ENCODE data around the gene CCR3.

Gene CCR3

DNA sequence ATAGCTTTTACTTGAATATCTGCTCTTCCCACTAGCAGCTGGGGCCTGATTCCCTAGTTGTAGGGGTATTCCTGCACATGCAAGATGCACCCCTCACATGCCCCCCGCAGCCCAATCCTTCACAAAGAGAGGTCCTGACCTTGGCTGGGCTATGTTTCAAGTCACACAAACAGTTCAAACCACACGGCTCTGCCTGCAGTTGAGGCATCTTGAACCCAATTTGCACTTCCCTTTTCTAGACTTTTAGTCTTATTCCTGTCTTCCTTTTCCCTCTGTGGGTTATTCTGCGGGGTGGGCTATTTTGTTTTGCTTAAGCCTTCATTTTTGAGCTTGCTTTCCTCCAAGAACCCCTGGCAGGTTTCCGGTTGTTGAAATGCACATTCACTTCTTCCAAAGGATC lies 20.9 kb upstream of the CCR3 start:
- DNase-seq, result no peak

DNA sequence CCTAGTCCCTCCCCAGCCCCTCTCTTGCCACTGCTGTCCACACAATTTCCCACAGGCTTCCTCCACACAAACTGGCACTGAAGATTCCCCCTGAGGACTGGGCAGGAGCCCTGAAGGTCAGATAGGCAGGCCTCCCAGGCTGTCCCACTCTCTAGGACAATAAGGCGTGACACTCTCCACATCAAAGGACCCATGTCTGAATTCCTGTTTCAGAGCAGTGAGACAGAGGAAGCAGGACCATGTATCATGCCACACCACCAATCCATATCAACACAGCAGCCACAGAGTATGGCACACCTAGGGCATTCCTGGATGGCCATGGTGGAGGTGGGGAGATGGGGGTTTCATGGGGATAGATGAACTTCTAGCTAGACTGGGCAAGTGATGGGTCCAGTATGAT lies 20.3 kb upstream of the CCR3 start:
- no peak for DNase-seq

DNA sequence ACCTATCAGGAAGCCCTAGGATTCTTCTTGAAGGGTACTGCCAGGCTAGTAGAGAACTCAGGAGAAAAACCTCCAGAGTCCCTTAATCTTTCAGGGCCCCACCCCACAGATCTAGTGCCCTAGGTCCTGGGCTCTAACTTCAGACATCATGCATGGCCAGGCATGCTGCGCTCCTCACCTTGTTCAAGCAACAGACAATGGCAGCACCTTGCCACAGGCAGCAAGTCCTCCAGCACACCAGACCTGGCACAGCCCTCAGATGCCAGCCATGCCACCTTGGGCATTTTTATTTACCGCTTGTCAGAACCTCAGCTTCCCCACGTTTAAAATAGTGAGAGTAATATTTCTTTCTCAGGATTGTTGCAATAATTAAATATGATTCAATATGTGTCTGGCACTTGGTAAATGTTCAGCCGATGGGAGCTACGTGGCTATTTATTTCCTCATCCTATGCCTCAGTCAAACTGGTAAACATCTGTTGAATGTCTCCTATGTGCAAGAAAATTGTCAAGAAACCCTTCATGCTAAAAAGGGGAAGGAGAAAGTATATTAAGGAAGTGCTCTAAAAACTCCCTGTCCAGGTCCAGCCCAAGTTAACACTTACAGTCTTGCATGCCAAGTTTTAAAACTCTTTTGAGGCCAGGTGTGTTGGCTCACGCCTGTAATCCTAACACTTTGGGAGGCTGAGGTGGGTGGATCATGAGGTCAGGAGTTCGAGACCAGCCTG lies 19.7 kb upstream of the CCR3 start:
- DNase-seq, result no peak

- no peak for DNase-seq
These were observed 13.7 kb upstream of the CCR3 start for GRCh38 chr3:46228260-46229242.

DNA sequence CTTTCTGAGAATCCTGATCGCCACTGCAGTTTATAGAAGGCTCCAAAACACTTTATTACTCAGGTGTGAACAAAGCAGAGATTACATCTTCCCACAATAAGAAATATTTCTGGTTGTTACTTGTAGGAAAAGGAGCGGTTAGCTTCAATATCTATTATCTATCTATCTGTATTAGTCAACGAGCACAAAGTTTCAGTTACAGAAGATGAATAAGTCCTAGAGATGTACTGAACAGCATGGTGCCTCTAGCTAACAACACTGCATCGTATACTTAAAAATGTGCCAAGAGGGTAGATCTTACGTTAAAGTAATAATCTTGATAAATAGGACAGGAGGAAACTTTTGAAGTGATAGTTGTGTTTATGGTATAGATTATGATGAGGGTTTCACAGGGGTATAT lies 10.9 kb upstream of the CCR3 start:
- DNase-seq, result no peak

DNA sequence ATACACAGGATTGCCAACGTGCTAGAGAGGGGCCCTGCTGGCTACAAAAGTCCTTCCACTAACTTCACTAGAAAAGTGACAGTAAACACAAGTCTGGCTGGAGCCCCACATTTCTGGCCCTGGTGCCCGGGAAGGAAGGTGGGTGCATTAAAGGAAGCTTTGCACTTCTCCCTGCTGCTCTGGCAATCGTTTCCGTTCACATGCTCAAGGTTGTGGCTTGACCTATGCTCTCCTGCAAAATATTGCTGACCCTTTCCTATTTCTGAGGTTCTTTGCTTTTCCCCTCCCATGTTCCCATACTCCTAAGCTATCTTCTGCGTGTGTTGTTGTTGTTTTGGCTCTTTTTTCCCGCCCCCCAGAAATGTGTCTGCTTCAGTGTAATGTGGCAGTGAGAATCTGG lies 9.1 kb upstream of the CCR3 start:
- DNase-seq, result no peak

DNA sequence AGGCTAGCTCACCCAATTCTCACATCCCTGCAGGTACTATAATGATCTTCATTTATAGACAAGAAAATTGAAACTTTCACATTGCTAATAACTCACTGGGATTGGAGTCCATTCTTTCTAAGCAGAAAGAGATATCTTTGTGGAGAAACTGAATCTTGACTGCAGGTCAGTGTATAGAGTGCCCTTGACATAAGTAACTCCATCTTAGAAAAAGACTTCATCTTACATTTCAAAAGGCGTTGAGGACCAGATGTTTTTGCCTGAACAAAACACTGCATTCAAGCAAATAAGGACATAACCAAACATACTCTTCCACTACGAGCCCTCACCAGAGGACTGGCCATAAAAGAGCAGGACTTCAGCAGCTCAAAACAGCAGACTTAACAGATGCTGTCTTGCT lies 6.8 kb upstream of the CCR3 start:
- no peak for DNase-seq

DNA sequence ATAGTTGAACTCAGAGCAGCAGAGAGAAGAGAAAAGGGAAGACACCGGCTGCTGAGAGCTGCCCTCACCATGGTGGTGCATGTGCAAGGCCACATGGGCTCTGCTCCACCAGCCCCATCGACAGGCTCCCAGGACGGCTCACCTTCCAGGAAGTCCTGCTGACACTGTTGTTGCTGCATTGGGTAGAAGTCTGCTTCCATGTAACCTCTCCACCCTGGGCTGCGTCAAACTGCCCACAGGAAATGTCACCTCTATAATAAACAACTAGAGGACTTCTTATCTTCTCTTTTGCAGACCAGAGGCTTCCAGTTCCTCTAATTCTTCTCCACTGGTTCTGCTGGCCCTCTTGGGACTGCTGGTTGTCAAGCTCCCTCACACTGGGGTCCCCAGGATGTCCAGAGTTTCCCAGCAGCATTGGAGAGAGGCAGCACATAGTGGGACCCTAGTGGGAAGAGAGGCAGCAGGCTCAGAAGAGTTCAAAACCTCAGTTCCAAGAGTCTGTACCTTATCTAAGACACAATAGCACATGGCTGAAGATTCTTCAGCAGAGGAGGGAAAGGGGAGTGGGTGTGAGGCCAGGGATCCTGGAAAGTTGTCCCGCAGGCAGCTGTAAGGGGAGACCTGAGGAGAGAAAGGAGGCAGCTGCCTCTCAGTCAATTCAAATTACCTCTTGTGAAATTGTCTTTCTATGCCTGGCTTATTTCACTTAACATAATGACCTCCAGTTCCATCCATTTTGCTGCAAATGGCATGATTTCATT lies 5.8 kb upstream of the CCR3 start:
- DNase-seq, result no peak

GRCh38 chr3:46238386-46238785 lies 3.9 kb upstream of the CCR3 start:
- no peak for DNase-seq

- DNase-seq, result no peak
These were observed 2.8 kb upstream of the CCR3 start for GRCh38 chr3:46239301-46239938.

DNA sequence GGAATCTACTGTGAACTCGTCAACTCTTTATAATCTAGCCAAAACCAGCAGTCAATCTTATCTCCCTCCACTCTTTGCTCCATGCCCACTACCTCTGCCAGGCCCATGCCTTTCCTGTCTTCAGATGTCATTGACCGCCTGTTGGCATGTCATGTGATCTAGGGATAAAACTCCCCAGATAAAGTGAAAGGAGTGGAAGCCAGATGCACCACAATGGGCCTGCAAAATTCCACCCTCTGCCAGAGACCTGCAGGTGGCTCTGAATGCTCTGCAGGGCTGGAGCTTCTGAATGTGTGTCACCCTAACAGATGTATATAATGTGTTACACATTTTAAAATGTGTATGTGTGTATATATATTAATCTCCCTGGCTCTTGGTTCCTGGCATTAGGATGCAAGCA lies 2.3 kb upstream of the CCR3 start:
- DNase-seq, result no peak

- DNase-seq, result no peak
These were observed 1.3 kb downstream of the CCR3 start for GRCh38 chr3:46243560-46243959.

- DNase-seq, result no peak
These were observed 2.9 kb downstream of the CCR3 start for GRCh38 chr3:46245146-46245545.

DNA sequence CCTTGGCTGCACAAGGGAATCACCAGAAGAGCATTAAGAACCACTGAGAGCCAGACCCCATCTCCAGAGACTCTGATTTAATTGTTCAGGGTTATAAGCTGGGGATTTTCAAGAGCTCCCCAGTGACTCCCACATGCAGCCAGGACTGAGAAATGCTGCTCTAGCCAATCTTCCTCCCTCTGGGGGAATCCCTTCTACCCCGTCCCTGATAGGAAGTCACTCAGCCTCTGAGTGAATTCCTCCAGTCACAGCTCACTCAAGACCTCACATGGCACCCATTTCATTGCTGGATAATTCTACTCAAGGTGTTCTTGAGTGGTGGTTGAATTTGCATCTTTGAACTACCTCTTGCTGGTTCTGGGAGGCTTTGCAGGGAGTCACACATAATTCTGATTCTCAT lies 10.7 kb downstream of the CCR3 start:
- DNase-seq, result no peak

DNA sequence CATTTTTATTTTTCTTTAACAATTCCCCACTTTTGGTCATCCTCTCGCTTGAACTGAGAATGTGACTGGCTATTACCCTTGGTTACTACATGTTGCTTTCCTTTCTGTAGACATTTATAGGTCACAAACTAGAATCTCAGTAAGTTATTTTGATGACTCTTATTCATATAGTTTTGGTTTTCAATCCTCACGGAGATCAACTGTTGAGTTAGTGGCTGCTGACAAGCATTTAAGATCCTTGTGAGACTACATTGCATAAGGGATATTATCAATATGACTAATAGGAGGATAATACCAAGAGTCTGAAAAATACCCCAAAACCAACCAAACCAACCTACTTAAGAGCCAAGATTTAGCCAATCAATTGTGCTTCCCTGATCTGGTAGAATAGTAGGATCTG lies 16.3 kb downstream of the CCR3 start:
- DNase-seq, result no peak

DNA sequence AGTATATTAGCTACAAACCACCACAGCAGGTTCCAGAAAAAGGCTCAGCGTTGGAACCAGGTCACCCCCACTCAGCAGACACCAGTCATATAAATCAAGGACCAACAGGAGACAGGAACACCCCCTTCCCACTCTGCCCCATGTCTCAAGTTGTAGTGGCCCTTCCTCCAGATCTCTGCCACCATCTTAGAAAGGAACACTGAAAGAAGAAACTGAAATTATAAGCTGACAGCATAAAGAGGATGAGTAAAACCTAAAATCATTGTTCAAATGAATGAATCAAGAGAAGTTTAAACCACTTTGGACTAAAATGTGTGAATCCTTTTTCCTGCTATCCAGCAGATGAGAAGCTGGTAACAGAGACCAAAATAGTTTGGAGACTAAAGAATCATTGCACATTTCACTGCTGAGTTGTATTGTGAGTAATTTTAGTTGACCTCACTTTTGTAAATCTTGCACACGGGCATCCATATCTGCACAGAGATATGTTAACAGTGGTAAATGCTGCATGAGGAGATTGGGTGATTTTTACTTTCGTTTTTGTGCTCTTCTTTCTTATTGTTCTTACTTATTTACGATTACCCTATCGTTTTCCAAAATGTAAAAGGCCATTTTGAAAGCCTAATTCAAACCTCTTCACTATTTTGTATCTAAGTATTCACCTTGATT lies 19.8 kb downstream of the CCR3 start:
- no peak for DNase-seq

DNA sequence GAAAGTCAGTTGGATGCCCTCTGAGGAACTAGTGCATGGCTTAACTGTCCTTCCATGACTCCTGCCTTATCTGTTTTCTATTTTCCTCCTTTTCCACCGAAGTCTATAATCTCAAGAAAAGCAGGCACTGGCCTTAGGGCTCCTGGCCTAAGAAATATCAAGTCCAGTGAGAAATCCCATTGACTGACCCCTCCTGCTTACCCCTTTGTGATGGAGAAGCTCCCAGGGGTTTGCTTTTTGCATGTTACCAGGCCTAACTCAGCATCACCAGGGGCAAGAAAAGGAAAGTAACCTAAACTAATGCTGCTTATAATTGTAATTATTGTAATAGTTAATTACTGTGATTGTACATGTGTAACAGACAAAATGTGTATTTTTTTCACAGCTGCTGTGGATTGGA lies 21.7 kb downstream of the CCR3 start:
- DNase-seq, result no peak

GRCh38 chr3:46266598-46266997 lies 24.3 kb downstream of the CCR3 start:
- DNase-seq, result no peak

- no peak for DNase-seq
These were observed 27.3 kb downstream of the CCR3 start for GRCh38 chr3:46269556-46269955.

DNA sequence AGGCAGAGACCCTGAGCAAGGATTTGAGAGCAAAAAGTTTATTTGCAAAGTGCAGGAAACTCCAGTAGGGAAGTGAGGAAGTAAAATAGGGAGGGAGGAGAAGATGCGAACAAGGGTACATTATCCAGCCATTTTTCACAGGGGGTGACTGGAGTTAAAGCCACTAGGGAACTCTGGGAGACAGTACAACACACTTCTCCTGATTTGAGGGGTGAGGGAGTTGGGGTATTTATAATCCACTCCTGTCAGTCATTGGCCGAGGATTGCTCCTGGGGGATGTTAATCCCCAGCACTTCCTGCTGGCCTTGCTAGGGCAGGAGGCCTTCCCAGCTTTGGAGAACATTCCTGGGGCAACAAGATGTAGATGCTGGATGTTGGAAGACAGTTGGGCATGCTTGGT lies 28.2 kb downstream of the CCR3 start:
- no peak for DNase-seq

GRCh38 chr3:46271209-46271745 lies 29.0 kb downstream of the CCR3 start:
- DNase-seq, result no peak
